GM19099 (cell line): Measurements from ENCODE around the gene TGM1.

Source experiments
- POLR2A ChIP-seq: IDR thresholded peaks from 3 replicates; pipeline ENCODE4 v1.6.1; 2011; ENCODE audit warnings: low read depth; ENCODE audit not compliant: insufficient read length; ENCODE audit errors: extremely low read depth

Gene TGM1

GRCh38 chr14:24280797-24281460 lies 18.0 kb upstream of the TGM1 start:
- no peak for TF ChIP-seq POLR2A

GRCh38 chr14:24279301-24280186 lies 16.6 kb upstream of the TGM1 start:
- no peak for TF ChIP-seq POLR2A

GRCh38 chr14:24278424-24278823 lies 15.4 kb upstream of the TGM1 start:
- TF ChIP-seq POLR2A: no peak

- TF ChIP-seq POLR2A: no peak
These were observed 14.8 kb upstream of the TGM1 start for GRCh38 chr14:24277606-24278321.

GRCh38 chr14:24277071-24277470 lies 14.1 kb upstream of the TGM1 start:
- TF ChIP-seq POLR2A: no peak

- TF ChIP-seq POLR2A: peak; percentile 17
These were observed 11.1 kb upstream of the TGM1 start for GRCh38 chr14:24274101-24274543.

- TF ChIP-seq POLR2A: no peak
These were observed 10.5 kb upstream of the TGM1 start for GRCh38 chr14:24273422-24273998.

GRCh38 chr14:24272467-24272866 lies 9.5 kb upstream of the TGM1 start:
- no peak for TF ChIP-seq POLR2A

- TF ChIP-seq POLR2A: no peak
These were observed 8.9 kb upstream of the TGM1 start for GRCh38 chr14:24271834-24272263.

GRCh38 chr14:24271134-24271833 lies 8.3 kb upstream of the TGM1 start, which contains the start of gene RABGGTA:
RABGGTA (minus strand) TSS chr14:24271597; CDS start chr14:24271115, 482 bp downstream.
- peak; percentile 84 for TF ChIP-seq POLR2A

- no peak for TF ChIP-seq POLR2A
These were observed 7.7 kb upstream of the TGM1 start for GRCh38 chr14:24270537-24271133.

- no peak for TF ChIP-seq POLR2A
These were observed 7.0 kb upstream of the TGM1 start for GRCh38 chr14:24269910-24270536.

GRCh38 chr14:24269368-24269767 lies 6.4 kb upstream of the TGM1 start:
- no peak for TF ChIP-seq POLR2A

GRCh38 chr14:24268225-24268624 lies 5.2 kb upstream of the TGM1 start:
- no peak for TF ChIP-seq POLR2A

- TF ChIP-seq POLR2A: no peak
These were observed 4.5 kb upstream of the TGM1 start for GRCh38 chr14:24267516-24267915.
